ENCODE data around the gene NRCAM.

DNA sequence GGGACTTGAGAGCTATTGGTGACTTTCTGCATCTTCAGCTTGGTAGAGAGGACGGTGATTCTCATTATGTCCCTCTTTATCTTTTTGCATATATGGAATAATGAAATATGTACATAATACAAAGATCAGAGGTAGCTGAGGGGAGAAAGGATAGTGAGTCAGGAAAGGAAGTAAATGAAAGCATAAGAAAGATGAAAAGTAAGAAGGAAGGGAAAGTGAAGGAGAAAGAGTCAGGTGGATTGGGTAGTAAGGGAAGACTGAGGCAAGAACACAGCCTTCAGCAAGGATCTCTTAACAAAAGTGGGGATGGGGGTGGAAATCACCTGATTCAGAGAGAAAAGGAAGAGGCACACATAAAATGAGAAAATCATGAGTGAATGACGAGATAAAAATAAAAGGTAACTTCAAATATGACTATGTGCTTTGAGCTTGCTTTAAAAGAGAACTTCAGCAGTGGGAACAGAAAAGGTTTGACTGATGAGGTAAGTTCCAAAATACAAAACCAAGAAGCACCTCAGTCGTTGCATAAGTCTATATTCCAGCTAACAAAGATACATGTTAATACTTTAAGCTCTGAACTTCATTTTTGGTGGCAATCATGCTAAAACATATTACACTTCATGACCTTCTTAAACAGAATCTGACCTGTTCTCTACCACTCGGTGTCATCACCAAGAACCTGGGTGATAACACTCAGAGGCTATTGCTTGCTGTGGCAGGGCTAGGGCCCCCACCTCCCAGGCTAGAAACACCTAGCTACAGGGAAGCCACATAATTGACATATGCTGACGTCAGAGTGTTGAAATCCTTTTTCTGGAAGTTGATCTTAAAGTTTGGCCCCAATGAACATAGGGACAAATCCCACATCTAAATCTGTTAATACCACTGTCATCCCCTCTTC lies 32.9 kb downstream of the NRCAM start:
- TF ChIP-seq, protein P1, sequence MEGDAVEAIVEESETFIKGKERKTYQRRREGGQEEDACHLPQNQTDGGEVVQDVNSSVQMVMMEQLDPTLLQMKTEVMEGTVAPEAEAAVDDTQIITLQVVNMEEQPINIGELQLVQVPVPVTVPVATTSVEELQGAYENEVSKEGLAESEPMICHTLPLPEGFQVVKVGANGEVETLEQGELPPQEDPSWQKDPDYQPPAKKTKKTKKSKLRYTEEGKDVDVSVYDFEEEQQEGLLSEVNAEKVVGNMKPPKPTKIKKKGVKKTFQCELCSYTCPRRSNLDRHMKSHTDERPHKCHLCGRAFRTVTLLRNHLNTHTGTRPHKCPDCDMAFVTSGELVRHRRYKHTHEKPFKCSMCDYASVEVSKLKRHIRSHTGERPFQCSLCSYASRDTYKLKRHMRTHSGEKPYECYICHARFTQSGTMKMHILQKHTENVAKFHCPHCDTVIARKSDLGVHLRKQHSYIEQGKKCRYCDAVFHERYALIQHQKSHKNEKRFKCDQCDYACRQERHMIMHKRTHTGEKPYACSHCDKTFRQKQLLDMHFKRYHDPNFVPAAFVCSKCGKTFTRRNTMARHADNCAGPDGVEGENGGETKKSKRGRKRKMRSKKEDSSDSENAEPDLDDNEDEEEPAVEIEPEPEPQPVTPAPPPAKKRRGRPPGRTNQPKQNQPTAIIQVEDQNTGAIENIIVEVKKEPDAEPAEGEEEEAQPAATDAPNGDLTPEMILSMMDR (IDR thresholded peaks at IDR 0.05; ENCODE audit: control extremely low read depth in 1 of 3, insufficient read depth in 1 of 3, low read depth in 1 of 3, low read length in 3 of 3), result no peak
- TF ChIP-seq ZNF274 (IDR thresholded peaks at IDR 0.05; ENCODE audit: borderline replicate concordance, extremely low read depth, low read length) (no peak), POLR2A (IDR thresholded peaks at IDR 0.05; ENCODE audit: control extremely low read depth in 1 of 2, low read depth in 2 of 2, low read length in 2 of 2) (no peak), SUZ12 (IDR thresholded peaks at IDR 0.05; ENCODE audit: low read length) (no peak), YY1 (IDR thresholded peaks at IDR 0.05; ENCODE audit: low read depth, low read length) (no peak)
- TF ChIP-seq, protein P2, sequence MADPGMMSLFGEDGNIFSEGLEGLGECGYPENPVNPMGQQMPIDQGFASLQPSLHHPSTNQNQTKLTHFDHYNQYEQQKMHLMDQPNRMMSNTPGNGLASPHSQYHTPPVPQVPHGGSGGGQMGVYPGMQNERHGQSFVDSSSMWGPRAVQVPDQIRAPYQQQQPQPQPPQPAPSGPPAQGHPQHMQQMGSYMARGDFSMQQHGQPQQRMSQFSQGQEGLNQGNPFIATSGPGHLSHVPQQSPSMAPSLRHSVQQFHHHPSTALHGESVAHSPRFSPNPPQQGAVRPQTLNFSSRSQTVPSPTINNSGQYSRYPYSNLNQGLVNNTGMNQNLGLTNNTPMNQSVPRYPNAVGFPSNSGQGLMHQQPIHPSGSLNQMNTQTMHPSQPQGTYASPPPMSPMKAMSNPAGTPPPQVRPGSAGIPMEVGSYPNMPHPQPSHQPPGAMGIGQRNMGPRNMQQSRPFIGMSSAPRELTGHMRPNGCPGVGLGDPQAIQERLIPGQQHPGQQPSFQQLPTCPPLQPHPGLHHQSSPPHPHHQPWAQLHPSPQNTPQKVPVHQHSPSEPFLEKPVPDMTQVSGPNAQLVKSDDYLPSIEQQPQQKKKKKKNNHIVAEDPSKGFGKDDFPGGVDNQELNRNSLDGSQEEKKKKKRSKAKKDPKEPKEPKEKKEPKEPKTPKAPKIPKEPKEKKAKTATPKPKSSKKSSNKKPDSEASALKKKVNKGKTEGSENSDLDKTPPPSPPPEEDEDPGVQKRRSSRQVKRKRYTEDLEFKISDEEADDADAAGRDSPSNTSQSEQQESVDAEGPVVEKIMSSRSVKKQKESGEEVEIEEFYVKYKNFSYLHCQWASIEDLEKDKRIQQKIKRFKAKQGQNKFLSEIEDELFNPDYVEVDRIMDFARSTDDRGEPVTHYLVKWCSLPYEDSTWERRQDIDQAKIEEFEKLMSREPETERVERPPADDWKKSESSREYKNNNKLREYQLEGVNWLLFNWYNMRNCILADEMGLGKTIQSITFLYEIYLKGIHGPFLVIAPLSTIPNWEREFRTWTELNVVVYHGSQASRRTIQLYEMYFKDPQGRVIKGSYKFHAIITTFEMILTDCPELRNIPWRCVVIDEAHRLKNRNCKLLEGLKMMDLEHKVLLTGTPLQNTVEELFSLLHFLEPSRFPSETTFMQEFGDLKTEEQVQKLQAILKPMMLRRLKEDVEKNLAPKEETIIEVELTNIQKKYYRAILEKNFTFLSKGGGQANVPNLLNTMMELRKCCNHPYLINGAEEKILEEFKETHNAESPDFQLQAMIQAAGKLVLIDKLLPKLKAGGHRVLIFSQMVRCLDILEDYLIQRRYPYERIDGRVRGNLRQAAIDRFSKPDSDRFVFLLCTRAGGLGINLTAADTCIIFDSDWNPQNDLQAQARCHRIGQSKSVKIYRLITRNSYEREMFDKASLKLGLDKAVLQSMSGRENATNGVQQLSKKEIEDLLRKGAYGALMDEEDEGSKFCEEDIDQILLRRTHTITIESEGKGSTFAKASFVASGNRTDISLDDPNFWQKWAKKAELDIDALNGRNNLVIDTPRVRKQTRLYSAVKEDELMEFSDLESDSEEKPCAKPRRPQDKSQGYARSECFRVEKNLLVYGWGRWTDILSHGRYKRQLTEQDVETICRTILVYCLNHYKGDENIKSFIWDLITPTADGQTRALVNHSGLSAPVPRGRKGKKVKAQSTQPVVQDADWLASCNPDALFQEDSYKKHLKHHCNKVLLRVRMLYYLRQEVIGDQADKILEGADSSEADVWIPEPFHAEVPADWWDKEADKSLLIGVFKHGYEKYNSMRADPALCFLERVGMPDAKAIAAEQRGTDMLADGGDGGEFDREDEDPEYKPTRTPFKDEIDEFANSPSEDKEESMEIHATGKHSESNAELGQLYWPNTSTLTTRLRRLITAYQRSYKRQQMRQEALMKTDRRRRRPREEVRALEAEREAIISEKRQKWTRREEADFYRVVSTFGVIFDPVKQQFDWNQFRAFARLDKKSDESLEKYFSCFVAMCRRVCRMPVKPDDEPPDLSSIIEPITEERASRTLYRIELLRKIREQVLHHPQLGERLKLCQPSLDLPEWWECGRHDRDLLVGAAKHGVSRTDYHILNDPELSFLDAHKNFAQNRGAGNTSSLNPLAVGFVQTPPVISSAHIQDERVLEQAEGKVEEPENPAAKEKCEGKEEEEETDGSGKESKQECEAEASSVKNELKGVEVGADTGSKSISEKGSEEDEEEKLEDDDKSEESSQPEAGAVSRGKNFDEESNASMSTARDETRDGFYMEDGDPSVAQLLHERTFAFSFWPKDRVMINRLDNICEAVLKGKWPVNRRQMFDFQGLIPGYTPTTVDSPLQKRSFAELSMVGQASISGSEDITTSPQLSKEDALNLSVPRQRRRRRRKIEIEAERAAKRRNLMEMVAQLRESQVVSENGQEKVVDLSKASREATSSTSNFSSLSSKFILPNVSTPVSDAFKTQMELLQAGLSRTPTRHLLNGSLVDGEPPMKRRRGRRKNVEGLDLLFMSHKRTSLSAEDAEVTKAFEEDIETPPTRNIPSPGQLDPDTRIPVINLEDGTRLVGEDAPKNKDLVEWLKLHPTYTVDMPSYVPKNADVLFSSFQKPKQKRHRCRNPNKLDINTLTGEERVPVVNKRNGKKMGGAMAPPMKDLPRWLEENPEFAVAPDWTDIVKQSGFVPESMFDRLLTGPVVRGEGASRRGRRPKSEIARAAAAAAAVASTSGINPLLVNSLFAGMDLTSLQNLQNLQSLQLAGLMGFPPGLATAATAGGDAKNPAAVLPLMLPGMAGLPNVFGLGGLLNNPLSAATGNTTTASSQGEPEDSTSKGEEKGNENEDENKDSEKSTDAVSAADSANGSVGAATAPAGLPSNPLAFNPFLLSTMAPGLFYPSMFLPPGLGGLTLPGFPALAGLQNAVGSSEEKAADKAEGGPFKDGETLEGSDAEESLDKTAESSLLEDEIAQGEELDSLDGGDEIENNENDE (IDR thresholded peaks at IDR 0.05; ENCODE audit: insufficient replicate concordance, low read length), result no peak

Measured in H1 (cell line).